ENCODE data around the gene GATA1. TPM values are rescaled to one million over a fixed set of nuclear protein-coding genes. Genes with fewer than 3 reads are reported as not detected.

GATA1 gene
- total RNA-seq, 1 donor, result not detected

- H3K4me2 ChIP-seq (ENCODE audit: insufficient read depth, low read length), result no peak overlapping the region
- peaks cover 4% of the 10 kb centered on the region for H3K36me3 ChIP-seq (ENCODE audit: insufficient read depth, low read length)
- no peak overlapping the region for H3K4me3 ChIP-seq (ENCODE audit: insufficient read depth, low read length)
- H2AFZ ChIP-seq (ENCODE audit: low read length), result no peak overlapping the region
- H4K20me1 ChIP-seq (ENCODE audit: insufficient read depth, low read length), result no peaks in the 10 kb centered on the region
- no peaks in the 10 kb centered on the region for H3K9me3 ChIP-seq (ENCODE audit: low read depth, low read length)
- H3K27ac ChIP-seq (ENCODE audit: low read depth, low read length), result no peak overlapping the region
- peak; percentile 63 for DNase-seq (ENCODE audit: insufficient read length, low spot score, missing footprints)
- H3K4me1 ChIP-seq (ENCODE audit: insufficient read depth, low read length), result no peaks in the 10 kb centered on the region
- no peak for TF ChIP-seq CTCF (IDR thresholded peaks at IDR 0.05; ENCODE audit: extremely low read depth, low read depth, low read length)
- H3K27me3 ChIP-seq (ENCODE audit: insufficient read depth, low read length), result no peaks in the 10 kb centered on the region
- no peaks in the 10 kb centered on the region for H3K79me2 ChIP-seq (ENCODE audit: insufficient read depth, low read length)
These were observed 37.7 kb downstream of the GATA1 start for GRCh38 chrX:48824066-48824465.

GRCh38 chrX:48826135-48826875, 39.9 kb downstream of the GATA1 start, which contains the start of gene ERAS:
Gene ERAS (plus strand): TSS chrX:48826513. CDS start chrX:48829124, 2,611 bp downstream.
- Histone ChIP-seq H3K27me3 (ENCODE audit: insufficient read depth, low read length) (peaks cover 2% of the 10 kb centered on the region), H3K4me2 (ENCODE audit: insufficient read depth, low read length) (no peak within 1 kb of the TSS), H3K79me2 (ENCODE audit: insufficient read depth, low read length) (no peaks in the 10 kb centered on the region), H4K20me1 (ENCODE audit: insufficient read depth, low read length) (no peaks in the 10 kb centered on the region), H3K36me3 (ENCODE audit: insufficient read depth, low read length) (no peaks in the 10 kb centered on the region), H3K9me3 (ENCODE audit: low read depth, low read length) (no peaks in the 10 kb centered on the region), H2AFZ (ENCODE audit: low read length) (no peak within 1 kb of the TSS), H3K4me3 (ENCODE audit: insufficient read depth, low read length) (no peak within 1 kb of the TSS), H3K27ac (ENCODE audit: low read depth, low read length) (no peak within 1 kb of the TSS), H3K4me1 (ENCODE audit: insufficient read depth, low read length) (no peaks in the 10 kb centered on the region)
- no peak for TF ChIP-seq CTCF (IDR thresholded peaks at IDR 0.05; ENCODE audit: extremely low read depth, low read depth, low read length)
- DNase-seq (ENCODE audit: insufficient read length, low spot score, missing footprints), result peak; percentile 80

- Histone ChIP-seq H3K9me3 (ENCODE audit: low read depth, low read length) (no peaks in the 10 kb centered on the region), H3K79me2 (ENCODE audit: insufficient read depth, low read length) (no peaks in the 10 kb centered on the region), H3K27me3 (ENCODE audit: insufficient read depth, low read length) (peaks cover 6% of the 10 kb centered on the region), H3K27ac (ENCODE audit: low read depth, low read length) (no peak overlapping the region), H3K36me3 (ENCODE audit: insufficient read depth, low read length) (no peaks in the 10 kb centered on the region), H3K4me1 (ENCODE audit: insufficient read depth, low read length) (no peaks in the 10 kb centered on the region), H3K4me3 (ENCODE audit: insufficient read depth, low read length) (no peak overlapping the region), H4K20me1 (ENCODE audit: insufficient read depth, low read length) (no peaks in the 10 kb centered on the region), H3K4me2 (ENCODE audit: insufficient read depth, low read length) (no peak overlapping the region), H2AFZ (ENCODE audit: low read length) (no peak overlapping the region)
- peak; percentile 41 for DNase-seq (ENCODE audit: insufficient read length, low spot score, missing footprints)
- TF ChIP-seq CTCF (IDR thresholded peaks at IDR 0.05; ENCODE audit: extremely low read depth, low read depth, low read length), result no peak
These were observed 40.7 kb downstream of the GATA1 start for GRCh38 chrX:48826876-48827653.

GRCh38 chrX:48827654-48827968, 41.2 kb downstream of the GATA1 start:
- Histone ChIP-seq H3K36me3 (ENCODE audit: insufficient read depth, low read length) (no peaks in the 10 kb centered on the region), H2AFZ (ENCODE audit: low read length) (no peak overlapping the region), H3K4me3 (ENCODE audit: insufficient read depth, low read length) (no peak overlapping the region), H4K20me1 (ENCODE audit: insufficient read depth, low read length) (no peaks in the 10 kb centered on the region), H3K4me2 (ENCODE audit: insufficient read depth, low read length) (no peak overlapping the region), H3K9me3 (ENCODE audit: low read depth, low read length) (no peaks in the 10 kb centered on the region), H3K27ac (ENCODE audit: low read depth, low read length) (no peak overlapping the region), H3K4me1 (ENCODE audit: insufficient read depth, low read length) (no peaks in the 10 kb centered on the region), H3K79me2 (ENCODE audit: insufficient read depth, low read length) (no peaks in the 10 kb centered on the region), H3K27me3 (ENCODE audit: insufficient read depth, low read length) (peaks cover 6% of the 10 kb centered on the region)
- peak; percentile 73 for DNase-seq (ENCODE audit: insufficient read length, low spot score, missing footprints)
- no peak for TF ChIP-seq CTCF (IDR thresholded peaks at IDR 0.05; ENCODE audit: extremely low read depth, low read depth, low read length)
